Measurements from ENCODE around the gene S1PR1. TPM values are rescaled to one million over a fixed set of nuclear protein-coding genes. Genes with fewer than 3 reads are reported as not detected.

The S1PR1 gene
- total RNA-seq, 1 donor from 2014 or later, result not detected

- no peak for TF ChIP-seq CTCF (IDR thresholded peaks at IDR 0.05)
- Mint-ChIP-seq H3K4me3 (ENCODE audit: unreplicated experiment) (no peak overlapping the region), H3K36me3 (ENCODE audit: unreplicated experiment) (no peaks in the 10 kb centered on the region), H3K9me3 (ENCODE audit: unreplicated experiment) (no peaks in the 10 kb centered on the region), H3K27ac (ENCODE audit: unreplicated experiment) (no peak overlapping the region), H3K4me1 (ENCODE audit: unreplicated experiment) (peaks cover 37% of the 10 kb centered on the region), H3K27me3 (ENCODE audit: unreplicated experiment) (no peaks in the 10 kb centered on the region)
- no peak for DNase-seq (ENCODE audit: extremely low spot score, unreplicated experiment)
Measured at GRCh38 chr1:101262630-101263348, 26.0 kb downstream of the S1PR1 start.

GRCh38 chr1:101264697-101265096 is 27.9 kb downstream of the S1PR1 start:
- DNase-seq (ENCODE audit: extremely low spot score, unreplicated experiment), result no peak
- Mint-ChIP-seq H3K27ac (ENCODE audit: unreplicated experiment) (no peak overlapping the region), H3K4me3 (ENCODE audit: unreplicated experiment) (no peak overlapping the region), H3K4me1 (ENCODE audit: unreplicated experiment) (peaks cover 21% of the 10 kb centered on the region), H3K36me3 (ENCODE audit: unreplicated experiment) (no peaks in the 10 kb centered on the region), H3K9me3 (ENCODE audit: unreplicated experiment) (no peaks in the 10 kb centered on the region), H3K27me3 (ENCODE audit: unreplicated experiment) (no peaks in the 10 kb centered on the region)
- no peak for TF ChIP-seq CTCF (IDR thresholded peaks at IDR 0.05)

- Mint-ChIP-seq H3K4me1 (ENCODE audit: unreplicated experiment) (peaks cover 11% of the 10 kb centered on the region), H3K27me3 (ENCODE audit: unreplicated experiment) (no peaks in the 10 kb centered on the region), H3K27ac (ENCODE audit: unreplicated experiment) (no peak overlapping the region), H3K9me3 (ENCODE audit: unreplicated experiment) (no peaks in the 10 kb centered on the region), H3K36me3 (ENCODE audit: unreplicated experiment) (no peaks in the 10 kb centered on the region), H3K4me3 (ENCODE audit: unreplicated experiment) (no peak overlapping the region)
- no peak for TF ChIP-seq CTCF (IDR thresholded peaks at IDR 0.05)
- no peak for DNase-seq (ENCODE audit: extremely low spot score, unreplicated experiment)
Measured at GRCh38 chr1:101265684-101266083, 28.9 kb downstream of the S1PR1 start.

- H3K27ac Mint-ChIP-seq (ENCODE audit: unreplicated experiment), result no peak overlapping the region
- no peaks in the 10 kb centered on the region for H3K27me3 Mint-ChIP-seq (ENCODE audit: unreplicated experiment)
Measured at GRCh38 chr1:101267082-101267481, 30.3 kb downstream of the S1PR1 start.

GRCh38 chr1:101268893-101269292 is 32.1 kb downstream of the S1PR1 start:
- no peak overlapping the region for H3K27ac Mint-ChIP-seq (ENCODE audit: unreplicated experiment)
- DNase-seq (ENCODE audit: extremely low spot score, unreplicated experiment), result no peak
- H3K4me3 Mint-ChIP-seq (ENCODE audit: unreplicated experiment), result no peak overlapping the region
- no peak for TF ChIP-seq CTCF (IDR thresholded peaks at IDR 0.05)
- no peaks in the 10 kb centered on the region for H3K36me3 Mint-ChIP-seq (ENCODE audit: unreplicated experiment)
- peaks cover 3% of the 10 kb centered on the region for H3K27me3 Mint-ChIP-seq (ENCODE audit: unreplicated experiment)
- no peaks in the 10 kb centered on the region for H3K4me1 Mint-ChIP-seq (ENCODE audit: unreplicated experiment)
- no peaks in the 10 kb centered on the region for H3K9me3 Mint-ChIP-seq (ENCODE audit: unreplicated experiment)

More at GRCh38 chr1:101267082-101267481, 30.3 kb downstream of the S1PR1 start:
- Mint-ChIP-seq H3K9me3 (ENCODE audit: unreplicated experiment) (no peaks in the 10 kb centered on the region), H3K4me1 (ENCODE audit: unreplicated experiment) (peaks cover 8% of the 10 kb centered on the region), H3K4me3 (ENCODE audit: unreplicated experiment) (no peak overlapping the region), H3K36me3 (ENCODE audit: unreplicated experiment) (no peaks in the 10 kb centered on the region)
- DNase-seq (ENCODE audit: extremely low spot score, unreplicated experiment), result no peak
- no peak for TF ChIP-seq CTCF (IDR thresholded peaks at IDR 0.05)
